Gastroesophageal sphincter (tissue), 3 donors: Measurements from ENCODE around the gene OXER1.

ENCODE experiments used
- EP300 ChIP-seq: sonication (generic); formaldehyde crosslinking; IDR thresholded peaks from one replicate; pipeline ENCODE4 v1.6.1; 2017; ENCODE audit warnings: antibody characterized with exemption, mild to moderate bottlenecking
- POLR2A ChIP-seq, 2 donors: fragments of 450-650 bp; IDR thresholded peaks; one replicate each; pipeline ENCODE4 v1.6.1; 2017; ENCODE audit warnings: antibody characterized with exemption in 2 of 2, mild to moderate bottlenecking in 2 of 2, moderate library complexity in 1 of 2
- POLR2AphosphoS5 ChIP-seq: sonication (generic); formaldehyde crosslinking; IDR thresholded peaks from one replicate; pipeline ENCODE4 v1.6.1; 2017; ENCODE audit warnings: antibody characterized with exemption
- TF ChIP-seq, protein P1 (sequence below), 4 experiments: fragments of 200-600 bp in 2 of 4; fragments of 450-650 bp in 2 of 4; sonication (generic) in 1 of 4; IDR thresholded peaks; one replicate each; pipeline ENCODE4 v1.5.1; 2017 to 2019; ENCODE audit warnings: antibody characterized with exemption in 4 of 4, mild to moderate bottlenecking in 2 of 4, moderate library complexity in 2 of 4

DNA sequence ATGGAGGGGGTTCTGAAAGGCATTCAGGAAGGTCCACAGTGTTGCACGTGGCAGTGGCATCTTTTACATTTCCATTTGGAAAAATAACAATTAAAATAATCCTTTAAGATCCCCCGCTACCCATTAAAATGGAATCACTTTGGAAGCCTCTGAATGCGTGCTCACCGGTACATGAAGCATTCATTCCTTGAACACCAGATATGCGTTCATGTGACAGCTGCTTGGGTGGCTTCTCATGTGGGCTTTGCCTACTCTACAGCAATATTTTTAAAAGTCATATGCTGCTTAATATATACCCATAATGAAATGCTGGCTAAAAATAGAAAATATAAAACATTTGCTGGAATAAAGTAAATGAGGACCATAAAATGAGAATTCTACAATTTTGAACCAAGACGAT, 42.9 kb upstream of the OXER1 start:
- TF ChIP-seq, protein P1, sequence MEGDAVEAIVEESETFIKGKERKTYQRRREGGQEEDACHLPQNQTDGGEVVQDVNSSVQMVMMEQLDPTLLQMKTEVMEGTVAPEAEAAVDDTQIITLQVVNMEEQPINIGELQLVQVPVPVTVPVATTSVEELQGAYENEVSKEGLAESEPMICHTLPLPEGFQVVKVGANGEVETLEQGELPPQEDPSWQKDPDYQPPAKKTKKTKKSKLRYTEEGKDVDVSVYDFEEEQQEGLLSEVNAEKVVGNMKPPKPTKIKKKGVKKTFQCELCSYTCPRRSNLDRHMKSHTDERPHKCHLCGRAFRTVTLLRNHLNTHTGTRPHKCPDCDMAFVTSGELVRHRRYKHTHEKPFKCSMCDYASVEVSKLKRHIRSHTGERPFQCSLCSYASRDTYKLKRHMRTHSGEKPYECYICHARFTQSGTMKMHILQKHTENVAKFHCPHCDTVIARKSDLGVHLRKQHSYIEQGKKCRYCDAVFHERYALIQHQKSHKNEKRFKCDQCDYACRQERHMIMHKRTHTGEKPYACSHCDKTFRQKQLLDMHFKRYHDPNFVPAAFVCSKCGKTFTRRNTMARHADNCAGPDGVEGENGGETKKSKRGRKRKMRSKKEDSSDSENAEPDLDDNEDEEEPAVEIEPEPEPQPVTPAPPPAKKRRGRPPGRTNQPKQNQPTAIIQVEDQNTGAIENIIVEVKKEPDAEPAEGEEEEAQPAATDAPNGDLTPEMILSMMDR (IDR thresholded peaks at IDR 0.05): no peak
- no peak for TF ChIP-seq POLR2A (IDR thresholded peaks at IDR 0.05)
- TF ChIP-seq POLR2AphosphoS5: no peak
- TF ChIP-seq EP300: no peak
